GM03348 (cell line): Measurements from ENCODE around the gene PI3.

Experiments used
- DNase-seq: peaks from one replicate; pipeline ENCODE4 v3.0.0; 2012; ENCODE audit warnings: low spot score

The PI3 gene

GRCh38 chr20:45187693-45188092 lies 13.0 kb downstream of the PI3 start:
- no peak for DNase-seq

- DNase-seq: no peak
Measured at GRCh38 chr20:45189067-45189609, 14.4 kb downstream of the PI3 start.

GRCh38 chr20:45189861-45190260 lies 15.2 kb downstream of the PI3 start:
- no peak for DNase-seq

- DNase-seq: no peak
Measured at GRCh38 chr20:45191926-45192325, 17.2 kb downstream of the PI3 start.

- DNase-seq: no peak
Measured at GRCh38 chr20:45193331-45193730, 18.6 kb downstream of the PI3 start.

GRCh38 chr20:45206725-45207124 lies 32.0 kb downstream of the PI3 start, which contains the start of gene SEMG1:
SEMG1 (plus strand) TSS chr20:45207033; CDS start chr20:45207054, 21 bp downstream.
- DNase-seq: no peak

- no peak for DNase-seq
Measured at GRCh38 chr20:45209924-45210323, 35.2 kb downstream of the PI3 start.

- no peak for DNase-seq
Measured at GRCh38 chr20:45211569-45212474, 37.1 kb downstream of the PI3 start.

GRCh38 chr20:45212836-45213235 lies 38.1 kb downstream of the PI3 start:
- no peak for DNase-seq

- no peak for DNase-seq
Measured at GRCh38 chr20:45218124-45218523, 43.4 kb downstream of the PI3 start.

- DNase-seq: no peak
Measured at GRCh38 chr20:45218636-45219035, 43.9 kb downstream of the PI3 start.

- DNase-seq: no peak
Measured at GRCh38 chr20:45221076-45221475, 46.4 kb downstream of the PI3 start, which contains the start of gene SEMG2. SEMG2 (plus strand) TSS chr20:45221373; CDS start chr20:45221390, 17 bp downstream.

- DNase-seq: no peak
Measured at GRCh38 chr20:45223136-45223535, 48.4 kb downstream of the PI3 start.
